Brain pericyte (primary cell): ENCODE results near the gene SFXN5.

Experiments
- DNase-seq: peaks from one replicate; pipeline ENCODE4 v3.0.0-alpha.2; 2012; ENCODE audit warnings: low read depth, low spot score

Gene SFXN5

GRCh38 chr2:72956936-72957335, 114.6 kb downstream of the SFXN5 start:
- no peak for DNase-seq

GRCh38 chr2:72956050-72956395, 115.5 kb downstream of the SFXN5 start:
- DNase-seq: no peak

GRCh38 chr2:72955228-72956049, 116.1 kb downstream of the SFXN5 start:
- DNase-seq: no peak

GRCh38 chr2:72954376-72955227, 116.9 kb downstream of the SFXN5 start:
- no peak for DNase-seq

GRCh38 chr2:72953976-72954375, 117.5 kb downstream of the SFXN5 start:
- no peak for DNase-seq

- no peak for DNase-seq
Observed at GRCh38 chr2:72953528-72953927, 118.0 kb downstream of the SFXN5 start.

GRCh38 chr2:72952961-72953360, 118.6 kb downstream of the SFXN5 start:
- DNase-seq: no peak

- DNase-seq: no peak
Observed at GRCh38 chr2:72952110-72952823, 119.2 kb downstream of the SFXN5 start.

GRCh38 chr2:72951303-72952095, 120.0 kb downstream of the SFXN5 start:
- no peak for DNase-seq

- DNase-seq: no peak
Observed at GRCh38 chr2:72950558-72951255, 120.8 kb downstream of the SFXN5 start.

- no peak for DNase-seq
Observed at GRCh38 chr2:72949642-72950041, 121.9 kb downstream of the SFXN5 start.

- DNase-seq: no peak
Observed at GRCh38 chr2:72949045-72949444, 122.5 kb downstream of the SFXN5 start.

GRCh38 chr2:72947952-72948830, 123.3 kb downstream of the SFXN5 start:
- no peak for DNase-seq

- DNase-seq: no peak
Observed at GRCh38 chr2:72946466-72946865, 125.0 kb downstream of the SFXN5 start.

- DNase-seq: no peak
Observed at GRCh38 chr2:72945450-72946019, 126.0 kb downstream of the SFXN5 start.

GRCh38 chr2:72944804-72945449, 126.6 kb downstream of the SFXN5 start:
- DNase-seq: no peak

- DNase-seq: no peak
Observed at GRCh38 chr2:72943540-72944395, 127.7 kb downstream of the SFXN5 start.

GRCh38 chr2:72942881-72943418, 128.6 kb downstream of the SFXN5 start:
- DNase-seq: no peak
